OCI-LY1 (cell line): ENCODE results near the gene MTX3.

Experiments used
- H2AFZ ChIP-seq: fragments of 200-600 bp; sonication (generic), shearing (Covaris generic); 2 replicates; pipeline ENCODE4 v1.6.0; 2014; ENCODE audit warnings: antibody characterized with exemption, mild to moderate bottlenecking, low read length
- H3F3A ChIP-seq: fragments of 200-600 bp; sonication (generic), shearing (Covaris generic); 2 replicates; pipeline ENCODE4 v1.6.0; 2014; ENCODE audit warnings: mild to moderate bottlenecking, antibody characterized with exemption, low read length, moderate library complexity; ENCODE audit not compliant: insufficient read depth
- H3K27ac ChIP-seq: fragments of 200-600 bp; sonication (generic); 2 replicates; pipeline ENCODE4 v1.5.1; 2014; ENCODE audit warnings: low read length, mixed run types, mild to moderate bottlenecking, low read depth; ENCODE audit not compliant: poor library complexity, severe bottlenecking
- H3K27me3 ChIP-seq: fragments of 200-600 bp; sonication (generic); 2 replicates; pipeline ENCODE4 v1.6.0; 2014; ENCODE audit warnings: antibody characterized with exemption, mild to moderate bottlenecking, low read length, moderate library complexity; ENCODE audit not compliant: insufficient read depth
- H3K36me3 ChIP-seq: fragments of 200-600 bp; sonication (generic); 2 replicates; pipeline ENCODE4 v1.6.1; 2014; ENCODE audit warnings: mild to moderate bottlenecking, antibody characterized with exemption, low read length, moderate library complexity, mixed read lengths; ENCODE audit not compliant: insufficient read depth
- H3K4me1 ChIP-seq: fragments of 200-600 bp; sonication (generic); 2 replicates; pipeline ENCODE4 v1.5.1; 2014; ENCODE audit warnings: mild to moderate bottlenecking, low read length, moderate library complexity; ENCODE audit not compliant: insufficient read depth, severe bottlenecking
- H3K4me2 ChIP-seq: fragments of 200-600 bp; sonication (generic), shearing (Covaris generic); 2 replicates; pipeline ENCODE4 v1.6.1; 2014; ENCODE audit warnings: low read length
- H3K4me3 ChIP-seq: fragments of 200-600 bp; sonication (generic); 2 replicates; pipeline ENCODE4 v1.5.1; 2014; ENCODE audit warnings: low read length, low read depth, mild to moderate bottlenecking, mixed read lengths; ENCODE audit not compliant: poor library complexity, severe bottlenecking
- H3K79me2 ChIP-seq: fragments of 200-600 bp; shearing (Covaris generic); 2 replicates; pipeline ENCODE4 v1.6.1; 2016; ENCODE audit warnings: mixed run types, low read length, mixed read lengths; ENCODE audit not compliant: insufficient read depth
- H3K9ac ChIP-seq: fragments of 200-600 bp; sonication (generic), shearing (Covaris generic); 2 replicates; pipeline ENCODE4 v1.6.1; 2014; ENCODE audit warnings: mild to moderate bottlenecking, low read length, mixed read lengths
- H3K9me2 ChIP-seq: fragments of 200-600 bp; sonication (generic), shearing (Covaris generic); 2 replicates; pipeline ENCODE4 v1.6.1; 2014; ENCODE audit warnings: low read depth, mild to moderate bottlenecking, low read length, mixed read lengths
- H3K9me3 ChIP-seq: fragments of 200-600 bp; shearing (Covaris generic); 2 replicates; pipeline ENCODE4 v1.6.1; 2014; ENCODE audit warnings: low read length, mixed read lengths
- H4K20me1 ChIP-seq: fragments of 200-600 bp; sonication (generic), shearing (Covaris generic); 2 replicates; pipeline ENCODE4 v1.6.0; 2016; ENCODE audit warnings: mild to moderate bottlenecking, low read length; ENCODE audit not compliant: insufficient read depth
- EZH2 ChIP-seq: fragments of 200-600 bp; sonication (generic), shearing (Covaris generic); IDR thresholded peaks from 2 replicates; pipeline ENCODE4 v1.8.0; 2017; ENCODE audit warnings: borderline replicate concordance, mixed run types, mild to moderate bottlenecking, antibody characterized with exemption, low read length, moderate library complexity, mixed read lengths
- TF ChIP-seq, protein P1 (sequence below): fragments of 200-600 bp; sonication (generic), shearing (Covaris generic); IDR thresholded peaks from 2 replicates; pipeline ENCODE4 v1.5.1; 2017; ENCODE audit warnings: mild to moderate bottlenecking, antibody characterized with exemption, low read length, moderate library complexity, mixed read lengths

The MTX3 gene

DNA sequence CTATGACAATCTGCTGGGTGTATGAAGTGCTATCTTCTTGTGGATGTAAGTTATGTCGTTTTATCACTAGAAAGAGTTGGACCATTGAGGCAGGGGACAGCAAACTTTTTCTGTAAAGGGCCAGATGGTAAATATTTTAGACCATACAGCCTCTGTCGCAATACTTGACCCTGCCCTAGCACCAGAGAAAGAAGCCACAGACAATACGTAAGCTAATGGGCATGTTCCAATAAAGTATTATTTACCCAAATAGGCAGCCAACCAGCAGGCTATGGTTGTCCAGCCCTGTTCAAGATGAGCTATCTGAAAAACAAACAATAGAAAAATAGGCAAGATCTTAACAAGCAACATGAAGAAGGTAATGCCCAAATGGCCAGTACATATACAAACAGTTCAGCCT is 36.4 kb downstream of the MTX3 start:
- Histone ChIP-seq H3F3A (no peaks in the 10 kb centered on the region), H3K4me1 (no peaks in the 10 kb centered on the region), H3K4me3 (no peak overlapping the region), H4K20me1 (no peaks in the 10 kb centered on the region), H3K79me2 (no peaks in the 10 kb centered on the region), H3K27ac (no peak overlapping the region), H2AFZ (no peak overlapping the region), H3K36me3 (no peaks in the 10 kb centered on the region), H3K27me3 (no peaks in the 10 kb centered on the region), H3K9me2 (no peaks in the 10 kb centered on the region), H3K9ac (no peak overlapping the region), H3K9me3 (no peaks in the 10 kb centered on the region), H3K4me2 (no peak overlapping the region)
- TF ChIP-seq, protein P1, sequence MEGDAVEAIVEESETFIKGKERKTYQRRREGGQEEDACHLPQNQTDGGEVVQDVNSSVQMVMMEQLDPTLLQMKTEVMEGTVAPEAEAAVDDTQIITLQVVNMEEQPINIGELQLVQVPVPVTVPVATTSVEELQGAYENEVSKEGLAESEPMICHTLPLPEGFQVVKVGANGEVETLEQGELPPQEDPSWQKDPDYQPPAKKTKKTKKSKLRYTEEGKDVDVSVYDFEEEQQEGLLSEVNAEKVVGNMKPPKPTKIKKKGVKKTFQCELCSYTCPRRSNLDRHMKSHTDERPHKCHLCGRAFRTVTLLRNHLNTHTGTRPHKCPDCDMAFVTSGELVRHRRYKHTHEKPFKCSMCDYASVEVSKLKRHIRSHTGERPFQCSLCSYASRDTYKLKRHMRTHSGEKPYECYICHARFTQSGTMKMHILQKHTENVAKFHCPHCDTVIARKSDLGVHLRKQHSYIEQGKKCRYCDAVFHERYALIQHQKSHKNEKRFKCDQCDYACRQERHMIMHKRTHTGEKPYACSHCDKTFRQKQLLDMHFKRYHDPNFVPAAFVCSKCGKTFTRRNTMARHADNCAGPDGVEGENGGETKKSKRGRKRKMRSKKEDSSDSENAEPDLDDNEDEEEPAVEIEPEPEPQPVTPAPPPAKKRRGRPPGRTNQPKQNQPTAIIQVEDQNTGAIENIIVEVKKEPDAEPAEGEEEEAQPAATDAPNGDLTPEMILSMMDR = no peak
- no peak for TF ChIP-seq EZH2

DNA sequence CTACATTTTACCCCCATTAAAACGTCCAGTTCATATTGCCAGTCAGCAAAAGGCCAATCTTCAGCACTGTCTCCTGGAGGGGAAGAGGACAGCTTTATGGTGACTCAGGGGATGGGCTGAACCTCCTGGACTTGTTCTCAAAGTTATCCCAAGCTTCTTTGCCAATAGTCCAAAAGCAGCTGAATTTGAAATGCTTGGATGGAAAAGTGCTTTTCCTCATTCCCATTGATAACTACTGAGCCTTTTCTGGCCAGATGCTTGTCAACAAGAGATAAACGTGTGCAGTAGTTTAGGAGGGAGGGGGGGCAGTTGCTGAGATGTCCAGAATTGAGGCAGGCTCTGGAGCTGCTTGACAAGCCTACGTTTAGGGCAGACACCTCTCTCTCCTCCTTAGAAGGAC is 43.5 kb downstream of the MTX3 start:
- H4K20me1 ChIP-seq = no peaks in the 10 kb centered on the region
- TF ChIP-seq, protein P1 = no peak
- no peak for TF ChIP-seq EZH2
- no peaks in the 10 kb centered on the region for H3K4me1 ChIP-seq
- H3K36me3 ChIP-seq = no peaks in the 10 kb centered on the region
- H3K79me2 ChIP-seq = no peaks in the 10 kb centered on the region
- H3K9ac ChIP-seq = no peak overlapping the region
- no peak overlapping the region for H3K4me2 ChIP-seq
- H3K9me3 ChIP-seq = no peaks in the 10 kb centered on the region
- H3K9me2 ChIP-seq = no peaks in the 10 kb centered on the region
- H2AFZ ChIP-seq = no peak overlapping the region
- no peak overlapping the region for H3K4me3 ChIP-seq
- 0 out of 2 replicates have a peak, but pooled peaks cover 3% of the 10 kb centered on the region for H3K27me3 ChIP-seq
- no peak overlapping the region for H3K27ac ChIP-seq
- H3F3A ChIP-seq = no peaks in the 10 kb centered on the region

- H3K4me2 ChIP-seq = no peak overlapping the region
- H3K4me1 ChIP-seq = no peaks in the 10 kb centered on the region
- no peaks in the 10 kb centered on the region for H3F3A ChIP-seq
- H3K27ac ChIP-seq = no peak overlapping the region
- H3K27me3 ChIP-seq = 0 out of 2 replicates have a peak, but pooled peaks cover 2% of the 10 kb centered on the region
- H3K36me3 ChIP-seq = no peaks in the 10 kb centered on the region
- H3K9me3 ChIP-seq = no peaks in the 10 kb centered on the region
- no peak overlapping the region for H3K4me3 ChIP-seq
- no peak overlapping the region for H2AFZ ChIP-seq
- no peaks in the 10 kb centered on the region for H3K9me2 ChIP-seq
- H3K79me2 ChIP-seq = no peaks in the 10 kb centered on the region
- H4K20me1 ChIP-seq = no peaks in the 10 kb centered on the region
- TF ChIP-seq, protein P1 = no peak
- TF ChIP-seq EZH2 = no peak
- H3K9ac ChIP-seq = no peak overlapping the region
Observed at GRCh38 chr5:79938468-79938867, 52.6 kb downstream of the MTX3 start.
